Activated naive CD8-positive, alpha-beta T cell treated with anti-CD3 and anti-CD28 coated beads for 36 hours (primary cell): ENCODE data around the gene RPS6KB2. TPM values are rescaled to one million over a fixed set of nuclear protein-coding genes. Genes with fewer than 3 reads are reported as not detected.
"Not testable (repeated sequence)": the region's sequence is repeated elsewhere in the genome, so short reads cannot be mapped to it uniquely, and the experiment has no call there.

Experiments used
- DNase-seq: peaks from one replicate; pipeline ENCODE4 v3.0.0; 2021
- H3K27ac Mint-ChIP-seq: one replicate; pipeline ENCODE4 v1.8.0; 2022; ENCODE audit warnings: mild to moderate bottlenecking, moderate library complexity, mixed read lengths
- H3K27me3 Mint-ChIP-seq: one replicate; pipeline ENCODE4 v1.8.0; 2022; ENCODE audit warnings: mild to moderate bottlenecking, mixed read lengths
- H3K36me3 Mint-ChIP-seq: one replicate; pipeline ENCODE4 v1.8.0; 2021; ENCODE audit warnings: mild to moderate bottlenecking, mixed read lengths
- H3K4me1 Mint-ChIP-seq: one replicate; pipeline ENCODE4 v1.8.0; 2021; ENCODE audit warnings: mixed read lengths
- H3K4me3 Mint-ChIP-seq: one replicate; pipeline ENCODE4 v1.8.0; 2022; ENCODE audit warnings: mild to moderate bottlenecking, moderate library complexity, mixed read lengths
- H3K9me3 Mint-ChIP-seq: one replicate; pipeline ENCODE4 v1.8.0; 2022; ENCODE audit warnings: mixed read lengths
- total RNA-seq, 2 experiments: library from RNA; stranded (reverse); gene quantifications; one replicate each; pipeline ENCODE4 v1.2.3, GENCODE V29; 2021

Gene RPS6KB2
- total RNA-seq, 2 experiments from 2014 or later = 64.9 to 67.7 TPM

- H3K27me3 Mint-ChIP-seq = no peaks in the 10 kb centered on the region
- H3K27ac Mint-ChIP-seq = no peak overlapping the region
- no peak for DNase-seq
- peaks cover 5% of the 10 kb centered on the region for H3K4me1 Mint-ChIP-seq
- H3K36me3 Mint-ChIP-seq = no peaks in the 10 kb centered on the region
- H3K9me3 Mint-ChIP-seq = no peaks in the 10 kb centered on the region
- no peak overlapping the region for H3K4me3 Mint-ChIP-seq
Observed at GRCh38 chr11:67453816-67454732, 25.8 kb downstream of the RPS6KB2 start.

GRCh38 chr11:67455054-67455453 lies 26.8 kb downstream of the RPS6KB2 start, which contains the start of gene CABP4:
Gene CABP4 (plus strand): TSS chr11:67455354. CDS start chr11:67455424, 70 bp downstream.
- no peak for DNase-seq
- no peaks in the 10 kb centered on the region for H3K27me3 Mint-ChIP-seq
- H3K27ac Mint-ChIP-seq = no peak within 1 kb of the TSS
- no peak within 1 kb of the TSS for H3K4me3 Mint-ChIP-seq
- no peaks in the 10 kb centered on the region for H3K9me3 Mint-ChIP-seq
- no peaks in the 10 kb centered on the region for H3K4me1 Mint-ChIP-seq
- H3K36me3 Mint-ChIP-seq = no peaks in the 10 kb centered on the region

GRCh38 chr11:67456068-67456705 lies 27.9 kb downstream of the RPS6KB2 start:
- peaks cover 1% of the 10 kb centered on the region for H3K4me1 Mint-ChIP-seq
- H3K4me3 Mint-ChIP-seq = no peak overlapping the region
- H3K27me3 Mint-ChIP-seq = no peaks in the 10 kb centered on the region
- DNase-seq = no peak
- no peaks in the 10 kb centered on the region for H3K9me3 Mint-ChIP-seq
- H3K36me3 Mint-ChIP-seq = no peaks in the 10 kb centered on the region
- no peak overlapping the region for H3K27ac Mint-ChIP-seq

- Mint-ChIP-seq H3K4me1 (peaks cover 1% of the 10 kb centered on the region), H3K27me3 (no peaks in the 10 kb centered on the region), H3K4me3 (no peak overlapping the region), H3K9me3 (no peaks in the 10 kb centered on the region), H3K27ac (no peak overlapping the region), H3K36me3 (no peaks in the 10 kb centered on the region)
- no peak for DNase-seq
Observed at GRCh38 chr11:67457453-67457852, 29.2 kb downstream of the RPS6KB2 start.

GRCh38 chr11:67458266-67458665 lies 30.0 kb downstream of the RPS6KB2 start:
- H3K27ac Mint-ChIP-seq = no peak overlapping the region
- H3K4me1 Mint-ChIP-seq = peaks cover 1% of the 10 kb centered on the region
- H3K27me3 Mint-ChIP-seq = no peaks in the 10 kb centered on the region
- H3K4me3 Mint-ChIP-seq = no peak overlapping the region
- H3K36me3 Mint-ChIP-seq = no peaks in the 10 kb centered on the region
- H3K9me3 Mint-ChIP-seq = no peaks in the 10 kb centered on the region
- no peak for DNase-seq

GRCh38 chr11:67463186-67463585 lies 34.9 kb downstream of the RPS6KB2 start:
- no peaks in the 10 kb centered on the region for H3K9me3 Mint-ChIP-seq

GRCh38 chr11:67463680-67464410 lies 35.6 kb downstream of the RPS6KB2 start:
- Mint-ChIP-seq H3K9me3 (no peaks in the 10 kb centered on the region), H3K27me3 (no peaks in the 10 kb centered on the region), H3K4me1 (peaks cover 27% of the 10 kb centered on the region), H3K4me3 (peak overlapping the region; percentile 87), H3K27ac (peak overlapping the region; percentile 92), H3K36me3 (peaks cover 5% of the 10 kb centered on the region)
- DNase-seq = no peak

More at GRCh38 chr11:67463186-67463585, 34.9 kb downstream of the RPS6KB2 start:
- peaks cover 24% of the 10 kb centered on the region for H3K4me1 Mint-ChIP-seq
- no peak overlapping the region for H3K4me3 Mint-ChIP-seq
- peaks cover 5% of the 10 kb centered on the region for H3K36me3 Mint-ChIP-seq
- no peak overlapping the region for H3K27ac Mint-ChIP-seq
- no peak for DNase-seq
- H3K27me3 Mint-ChIP-seq = no peaks in the 10 kb centered on the region

- peak overlapping the region; percentile 92 for H3K27ac Mint-ChIP-seq
- no peaks in the 10 kb centered on the region for H3K27me3 Mint-ChIP-seq
- no peaks in the 10 kb centered on the region for H3K9me3 Mint-ChIP-seq
- peak; percentile 94 for DNase-seq
- peak overlapping the region; percentile 87 for H3K4me3 Mint-ChIP-seq
- peaks cover 5% of the 10 kb centered on the region for H3K36me3 Mint-ChIP-seq
- peaks cover 29% of the 10 kb centered on the region for H3K4me1 Mint-ChIP-seq
Observed at GRCh38 chr11:67464411-67465188, 36.3 kb downstream of the RPS6KB2 start.

GRCh38 chr11:67465189-67465510 lies 36.9 kb downstream of the RPS6KB2 start:
- DNase-seq = no peak
- Mint-ChIP-seq H3K27ac (peak overlapping the region; percentile 92), H3K27me3 (no peaks in the 10 kb centered on the region), H3K9me3 (no peaks in the 10 kb centered on the region), H3K36me3 (peaks cover 5% of the 10 kb centered on the region), H3K4me3 (peak overlapping the region; percentile 87), H3K4me1 (peaks cover 29% of the 10 kb centered on the region)

- DNase-seq, H3K36me3 Mint-ChIP-seq, H3K27me3 Mint-ChIP-seq, H3K9me3 Mint-ChIP-seq: not testable (repeated sequence)
- H3K4me1 Mint-ChIP-seq = peaks cover 28% of the 10 kb centered on the region
- peak overlapping the region; percentile 92 for H3K27ac Mint-ChIP-seq
- H3K4me3 Mint-ChIP-seq = peak overlapping the region; percentile 87
Observed at GRCh38 chr11:67465530-67465929, 37.2 kb downstream of the RPS6KB2 start.

- H3K27me3 Mint-ChIP-seq = no peaks in the 10 kb centered on the region
- no peak for DNase-seq
- no peaks in the 10 kb centered on the region for H3K9me3 Mint-ChIP-seq
- peak overlapping the region; percentile 25 for H3K27ac Mint-ChIP-seq
- H3K4me3 Mint-ChIP-seq = no peak overlapping the region
- peaks cover 28% of the 10 kb centered on the region for H3K4me1 Mint-ChIP-seq
- peaks cover 5% of the 10 kb centered on the region for H3K36me3 Mint-ChIP-seq
Observed at GRCh38 chr11:67466367-67466766, 38.1 kb downstream of the RPS6KB2 start.

GRCh38 chr11:67466962-67467771 lies 38.9 kb downstream of the RPS6KB2 start:
- Mint-ChIP-seq H3K9me3 (no peaks in the 10 kb centered on the region), H3K4me1 (peaks cover 28% of the 10 kb centered on the region), H3K27ac (peak overlapping the region; percentile 64), H3K27me3 (no peaks in the 10 kb centered on the region), H3K4me3 (peak overlapping the region; percentile 87), H3K36me3 (peaks cover 5% of the 10 kb centered on the region)
- DNase-seq = no peak

- Mint-ChIP-seq H3K4me1 (peaks cover 28% of the 10 kb centered on the region), H3K9me3 (no peaks in the 10 kb centered on the region), H3K27ac (peak overlapping the region; percentile 79), H3K4me3 (peak overlapping the region; percentile 87), H3K36me3 (peaks cover 5% of the 10 kb centered on the region), H3K27me3 (no peaks in the 10 kb centered on the region)
- peak; percentile 43 for DNase-seq
Observed at GRCh38 chr11:67468056-67468455, 39.8 kb downstream of the RPS6KB2 start.

- Mint-ChIP-seq H3K4me1 (peaks cover 28% of the 10 kb centered on the region), H3K4me3 (peak overlapping the region; percentile 87)
- DNase-seq = no peak
Observed at GRCh38 chr11:67468456-67468758, 40.1 kb downstream of the RPS6KB2 start.

More at GRCh38 chr11:67468456-67468758, 40.1 kb downstream of the RPS6KB2 start:
- Mint-ChIP-seq H3K36me3 (peaks cover 5% of the 10 kb centered on the region), H3K27ac (peak overlapping the region; percentile 79), H3K27me3 (no peaks in the 10 kb centered on the region), H3K9me3 (no peaks in the 10 kb centered on the region)
